ENCODE data around the gene NEK7. TPM values are rescaled to one million over a fixed set of nuclear protein-coding genes. Genes with fewer than 3 reads are reported as not detected.
"Not testable (repeated sequence)": the region's sequence is repeated elsewhere in the genome, so short reads cannot be mapped to it uniquely, and the experiment has no call there.

Gene NEK7
- total RNA-seq, 2 donors from 2014 or later, result 80.0 to 108 TPM

- Mint-ChIP-seq H3K4me3 (no peak overlapping the region), H3K27ac (no peak overlapping the region), H3K9me3 (no peaks in the 10 kb centered on the region), H3K27me3 (peaks cover 7 to 8% of the 10 kb centered on the region in 2 donors), H3K4me1 (ENCODE audit: low read depth in 2 of 2) (peaks cover 0 to 3% of the 10 kb centered on the region in 2 donors), H3K36me3 (no peaks in the 10 kb centered on the region)
- ATAC-seq (no peak), DNase-seq (ENCODE audit: low spot score) (no peak)
Measured at GRCh38 chr1:198125995-198126735, 30.6 kb upstream of the NEK7 start.

GRCh38 chr1:198128533-198128932 is 28.3 kb upstream of the NEK7 start:
- Mint-ChIP-seq H3K4me1 (ENCODE audit: low read depth in 2 of 2) (peaks cover 0 to 3% of the 10 kb centered on the region in 2 donors), H3K27me3 (peaks cover 8% of the 10 kb centered on the region in 2 donors), H3K9me3 (no peaks in the 10 kb centered on the region), H3K4me3 (no peak overlapping the region), H3K36me3 (no peaks in the 10 kb centered on the region), H3K27ac (no peak overlapping the region)
- no peak for ATAC-seq
- no peak for DNase-seq (ENCODE audit: low spot score)

GRCh38 chr1:198130053-198130452 is 26.7 kb upstream of the NEK7 start:
- H3K4me1 Mint-ChIP-seq (ENCODE audit: low read depth in 2 of 2); H3K27ac Mint-ChIP-seq; H3K9me3 Mint-ChIP-seq: not testable (repeated sequence)

GRCh38 chr1:198132060-198132781 is 24.6 kb upstream of the NEK7 start:
- Mint-ChIP-seq H3K36me3 (peaks cover 7% of the 10 kb centered on the region), H3K4me1 (ENCODE audit: low read depth in 2 of 2) (peaks cover 0 to 3% of the 10 kb centered on the region in 2 donors), H3K27me3 (peaks cover 8 to 11% of the 10 kb centered on the region in 2 donors), H3K9me3 (peaks cover 7% of the 10 kb centered on the region), H3K27ac (no peak overlapping the region), H3K4me3 (no peak overlapping the region)
- ATAC-seq (no peak), DNase-seq (ENCODE audit: low spot score) (no peak)

More at GRCh38 chr1:198130053-198130452, 26.7 kb upstream of the NEK7 start:
- H3K27me3 Mint-ChIP-seq; ATAC-seq; H3K36me3 Mint-ChIP-seq; H3K4me3 Mint-ChIP-seq; DNase-seq (ENCODE audit: low spot score): not testable (repeated sequence)

- ATAC-seq, result no peak
- no peak overlapping the region for H3K4me3 Mint-ChIP-seq
Measured at GRCh38 chr1:198134252-198134651, 22.5 kb upstream of the NEK7 start.

GRCh38 chr1:198135366-198135765 is 21.4 kb upstream of the NEK7 start:
- DNase-seq (ENCODE audit: low spot score), result no peak
- ATAC-seq, result no peak
- Mint-ChIP-seq H3K36me3 (peaks cover 22% of the 10 kb centered on the region), H3K27ac (no peak overlapping the region), H3K9me3 (peaks cover 7% of the 10 kb centered on the region), H3K4me3 (no peak overlapping the region), H3K27me3 (peaks cover 0 to 8% of the 10 kb centered on the region in 2 donors), H3K4me1 (ENCODE audit: low read depth in 2 of 2) (no peaks in the 10 kb centered on the region)

More at GRCh38 chr1:198134252-198134651, 22.5 kb upstream of the NEK7 start:
- DNase-seq (ENCODE audit: low spot score), result no peak
- H3K36me3 Mint-ChIP-seq, result peaks cover 16% of the 10 kb centered on the region
- H3K27me3 Mint-ChIP-seq, result peaks cover 0 to 5% of the 10 kb centered on the region in 2 donors
- peaks cover 7% of the 10 kb centered on the region for H3K9me3 Mint-ChIP-seq
- H3K27ac Mint-ChIP-seq, result no peak overlapping the region
- H3K4me1 Mint-ChIP-seq (ENCODE audit: low read depth in 2 of 2), result no peaks in the 10 kb centered on the region

GRCh38 chr1:198141668-198142351 is 15.0 kb upstream of the NEK7 start:
- H3K27ac Mint-ChIP-seq, result no peak overlapping the region
- ATAC-seq, result no peak

GRCh38 chr1:198143797-198144196 is 13.0 kb upstream of the NEK7 start:
- Mint-ChIP-seq H3K9me3 (no peaks in the 10 kb centered on the region), H3K36me3 (peaks cover 14% of the 10 kb centered on the region), H3K4me3 (no peak overlapping the region), H3K27ac (peak overlapping the region in 1 of 2 donors; percentile 28), H3K4me1 (ENCODE audit: low read depth in 2 of 2) (peaks cover 3 to 5% of the 10 kb centered on the region in 2 donors), H3K27me3 (peaks cover 0 to 8% of the 10 kb centered on the region in 2 donors)
- no peak for DNase-seq (ENCODE audit: low spot score)
- ATAC-seq, result no peak

More at GRCh38 chr1:198141668-198142351, 15.0 kb upstream of the NEK7 start:
- Mint-ChIP-seq H3K36me3 (peaks cover 18% of the 10 kb centered on the region), H3K27me3 (peaks cover 0 to 8% of the 10 kb centered on the region in 2 donors), H3K4me1 (ENCODE audit: low read depth in 2 of 2) (peaks cover 3 to 5% of the 10 kb centered on the region in 2 donors), H3K4me3 (no peak overlapping the region), H3K9me3 (no peaks in the 10 kb centered on the region)
- no peak for DNase-seq (ENCODE audit: low spot score)

- Mint-ChIP-seq H3K4me3 (no peak overlapping the region), H3K27ac (no peak overlapping the region), H3K4me1 (ENCODE audit: low read depth in 2 of 2) (peaks cover 3 to 5% of the 10 kb centered on the region in 2 donors), H3K36me3 (no peaks in the 10 kb centered on the region), H3K9me3 (no peaks in the 10 kb centered on the region), H3K27me3 (peaks cover 0 to 5% of the 10 kb centered on the region in 2 donors)
- DNase-seq (ENCODE audit: low spot score), result no peak
- no peak for ATAC-seq
Measured at GRCh38 chr1:198147216-198147615, 9.6 kb upstream of the NEK7 start.

- ATAC-seq, result no peak
Measured at GRCh38 chr1:198150369-198150768, 6.4 kb upstream of the NEK7 start.

GRCh38 chr1:198151688-198152087 is 5.1 kb upstream of the NEK7 start:
- ATAC-seq (no peak), DNase-seq (ENCODE audit: low spot score) (no peak)
- no peak overlapping the region for H3K27ac Mint-ChIP-seq
- H3K9me3 Mint-ChIP-seq, result no peaks in the 10 kb centered on the region
- H3K36me3 Mint-ChIP-seq, result no peaks in the 10 kb centered on the region
- peaks cover 7 to 8% of the 10 kb centered on the region in 2 donors for H3K4me1 Mint-ChIP-seq (ENCODE audit: low read depth in 2 of 2)
- no peaks in the 10 kb centered on the region for H3K27me3 Mint-ChIP-seq
- no peak overlapping the region for H3K4me3 Mint-ChIP-seq

More at GRCh38 chr1:198150369-198150768, 6.4 kb upstream of the NEK7 start:
- no peak overlapping the region for H3K4me3 Mint-ChIP-seq
- H3K4me1 Mint-ChIP-seq (ENCODE audit: low read depth in 2 of 2), result no peaks in the 10 kb centered on the region
- no peaks in the 10 kb centered on the region for H3K27me3 Mint-ChIP-seq
- no peak overlapping the region for H3K27ac Mint-ChIP-seq
- no peaks in the 10 kb centered on the region for H3K9me3 Mint-ChIP-seq
- H3K36me3 Mint-ChIP-seq, result no peaks in the 10 kb centered on the region
- no peak for DNase-seq (ENCODE audit: low spot score)

- Mint-ChIP-seq H3K4me3 (no peak overlapping the region), H3K27ac (no peak overlapping the region), H3K27me3 (no peaks in the 10 kb centered on the region), H3K9me3 (no peaks in the 10 kb centered on the region), H3K36me3 (peaks cover 5% of the 10 kb centered on the region), H3K4me1 (ENCODE audit: low read depth in 2 of 2) (peaks cover 13% of the 10 kb centered on the region in 2 donors)
- DNase-seq (ENCODE audit: low spot score) (no peak), ATAC-seq (no peak)
Measured at GRCh38 chr1:198153103-198153502, 3.7 kb upstream of the NEK7 start.

GRCh38 chr1:198153804-198154203 is 3.0 kb upstream of the NEK7 start:
- no peaks in the 10 kb centered on the region for H3K9me3 Mint-ChIP-seq
- no peak overlapping the region for H3K4me3 Mint-ChIP-seq
- H3K27me3 Mint-ChIP-seq, result no peaks in the 10 kb centered on the region
- peaks cover 20% of the 10 kb centered on the region in 2 donors for H3K4me1 Mint-ChIP-seq (ENCODE audit: low read depth in 2 of 2)
- peaks cover 5% of the 10 kb centered on the region for H3K36me3 Mint-ChIP-seq
- ATAC-seq, result no peak
- DNase-seq (ENCODE audit: low spot score), result no peak
- H3K27ac Mint-ChIP-seq, result no peak overlapping the region

All from natural killer cell treated with Interleukin-12 subunit alpha and Interleukin-12 subunit beta and Interleukin-15 and Interleukin-18, amount 100 ng/mL, for 72 hours (primary cell).